A549 (cell line): ENCODE results near the gene SPC24.

ENCODE experiments used
- BHLHE40 ChIP-seq: IDR thresholded peaks from 2 replicates; pipeline ENCODE4 v1.6.1; 2012; ENCODE audit warnings: low read depth, low read length, inconsistent platforms
- EHMT2 ChIP-seq: fragments of 200-600 bp; sonication (generic); IDR thresholded peaks from 2 replicates; pipeline ENCODE4 v1.6.1; 2016; ENCODE audit warnings: antibody characterized with exemption, low read depth, mild to moderate bottlenecking, moderate library complexity
- EP300 ChIP-seq, 2 experiments: fragments of >200 bp; sonication (Bioruptor Twin); formaldehyde crosslinking; IDR thresholded peaks; 2 replicates in 1 of 2; 3 replicates in 1 of 2; pipeline ENCODE4 v1.6.1; 2016 to 2017
- RFX5 ChIP-seq: fragments of 450-650 bp; IDR thresholded peaks from 2 replicates; pipeline ENCODE4 v1.7.1; 2014; ENCODE audit warnings: antibody characterized with exemption, mild to moderate bottlenecking, moderate library complexity
- SMC3 ChIP-seq: fragments of >200 bp; sonication (Bioruptor Twin); formaldehyde crosslinking; IDR thresholded peaks from 3 replicates; pipeline ENCODE4 v1.6.1; 2018; ENCODE audit warnings: inconsistent platforms
- ZSCAN20 ChIP-seq: fragments of 250-450 bp; sonication (Bioruptor Pico); IDR thresholded peaks from 2 replicates; pipeline ENCODE4 v1.8.0; 2022; ENCODE audit warnings: mild to moderate bottlenecking, moderate library complexity
- TF ChIP-seq, protein P1 (sequence below): IDR thresholded peaks from 2 replicates; pipeline ENCODE4 v1.6.1; 2012
- TF ChIP-seq, protein P2 (sequence below): fragments of >200 bp; sonication (Bioruptor Twin); formaldehyde crosslinking; IDR thresholded peaks from 3 replicates; pipeline ENCODE4 v1.5.1; 2016
- TF ChIP-seq, protein P3 (sequence below): fragments of 450-650 bp; IDR thresholded peaks from 2 replicates; pipeline ENCODE4 v1.6.1; 2014; ENCODE audit warnings: antibody characterized with exemption
- TF ChIP-seq, protein P4 (sequence below): fragments of 150-350 bp; IDR thresholded peaks from 2 replicates; pipeline ENCODE4 v1.6.1; 2014; ENCODE audit warnings: low read depth, mild to moderate bottlenecking, low read length

DNA sequence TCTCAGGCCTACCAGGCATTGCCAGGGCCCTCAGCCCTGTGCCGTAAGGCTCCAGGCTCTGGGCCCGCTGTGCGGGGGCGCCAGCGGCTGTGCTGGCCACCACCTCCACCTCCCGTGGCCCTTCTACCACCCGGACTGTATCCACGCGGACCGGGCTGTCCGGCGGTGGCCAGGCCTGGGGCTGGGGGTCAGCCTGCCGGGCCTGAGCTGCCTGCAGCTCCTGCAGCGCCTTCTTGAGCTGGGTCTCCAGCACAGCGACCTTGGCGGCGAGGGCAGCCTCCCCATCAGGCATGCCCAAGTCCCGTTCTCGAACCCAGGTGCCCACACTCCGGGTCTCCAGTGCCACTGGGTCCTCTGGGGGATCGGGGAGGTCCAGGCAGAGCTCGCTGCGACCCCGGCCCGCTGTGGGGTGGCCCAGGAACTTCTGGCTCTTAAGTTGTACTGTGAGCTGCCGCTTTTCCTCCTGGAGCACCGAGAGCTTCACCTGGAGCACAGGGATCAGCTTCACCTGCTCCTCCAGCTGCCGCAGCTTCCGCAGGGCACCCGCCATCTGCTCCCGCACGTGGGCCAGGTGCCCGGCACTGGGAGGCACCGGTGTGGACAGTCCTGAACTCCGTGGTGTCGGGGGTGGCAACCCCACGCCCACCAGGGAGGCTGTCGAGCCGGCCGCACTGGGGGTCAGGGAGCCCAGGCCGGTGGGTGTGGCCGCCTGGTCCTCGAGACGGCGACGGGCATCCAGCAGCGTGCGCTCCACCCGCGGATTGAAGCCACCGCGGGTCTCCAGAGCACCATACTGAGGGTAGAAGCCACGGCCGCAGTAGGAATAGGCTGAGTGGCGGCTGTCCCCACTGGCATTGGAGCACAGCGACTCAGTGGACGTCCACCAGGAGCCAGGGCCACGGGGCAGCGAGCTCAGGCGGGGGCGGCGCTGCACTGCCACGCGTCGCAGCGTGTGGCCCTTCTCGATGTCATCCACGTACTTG, 37.7 kb upstream of the SPC24 start:
- no peak for TF ChIP-seq BHLHE40
- TF ChIP-seq, protein P1, sequence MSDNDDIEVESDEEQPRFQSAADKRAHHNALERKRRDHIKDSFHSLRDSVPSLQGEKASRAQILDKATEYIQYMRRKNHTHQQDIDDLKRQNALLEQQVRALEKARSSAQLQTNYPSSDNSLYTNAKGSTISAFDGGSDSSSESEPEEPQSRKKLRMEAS: no peak
- TF ChIP-seq, protein P2, sequence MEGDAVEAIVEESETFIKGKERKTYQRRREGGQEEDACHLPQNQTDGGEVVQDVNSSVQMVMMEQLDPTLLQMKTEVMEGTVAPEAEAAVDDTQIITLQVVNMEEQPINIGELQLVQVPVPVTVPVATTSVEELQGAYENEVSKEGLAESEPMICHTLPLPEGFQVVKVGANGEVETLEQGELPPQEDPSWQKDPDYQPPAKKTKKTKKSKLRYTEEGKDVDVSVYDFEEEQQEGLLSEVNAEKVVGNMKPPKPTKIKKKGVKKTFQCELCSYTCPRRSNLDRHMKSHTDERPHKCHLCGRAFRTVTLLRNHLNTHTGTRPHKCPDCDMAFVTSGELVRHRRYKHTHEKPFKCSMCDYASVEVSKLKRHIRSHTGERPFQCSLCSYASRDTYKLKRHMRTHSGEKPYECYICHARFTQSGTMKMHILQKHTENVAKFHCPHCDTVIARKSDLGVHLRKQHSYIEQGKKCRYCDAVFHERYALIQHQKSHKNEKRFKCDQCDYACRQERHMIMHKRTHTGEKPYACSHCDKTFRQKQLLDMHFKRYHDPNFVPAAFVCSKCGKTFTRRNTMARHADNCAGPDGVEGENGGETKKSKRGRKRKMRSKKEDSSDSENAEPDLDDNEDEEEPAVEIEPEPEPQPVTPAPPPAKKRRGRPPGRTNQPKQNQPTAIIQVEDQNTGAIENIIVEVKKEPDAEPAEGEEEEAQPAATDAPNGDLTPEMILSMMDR: no peak
- no peak for TF ChIP-seq EHMT2
- TF ChIP-seq EP300 (IDR thresholded peaks at IDR 0.05): no peak
- no peak for TF ChIP-seq SMC3
- no peak for TF ChIP-seq RFX5
- TF ChIP-seq, protein P3, sequence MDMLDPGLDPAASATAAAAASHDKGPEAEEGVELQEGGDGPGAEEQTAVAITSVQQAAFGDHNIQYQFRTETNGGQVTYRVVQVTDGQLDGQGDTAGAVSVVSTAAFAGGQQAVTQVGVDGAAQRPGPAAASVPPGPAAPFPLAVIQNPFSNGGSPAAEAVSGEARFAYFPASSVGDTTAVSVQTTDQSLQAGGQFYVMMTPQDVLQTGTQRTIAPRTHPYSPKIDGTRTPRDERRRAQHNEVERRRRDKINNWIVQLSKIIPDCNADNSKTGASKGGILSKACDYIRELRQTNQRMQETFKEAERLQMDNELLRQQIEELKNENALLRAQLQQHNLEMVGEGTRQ: no peak
- TF ChIP-seq, protein P4, sequence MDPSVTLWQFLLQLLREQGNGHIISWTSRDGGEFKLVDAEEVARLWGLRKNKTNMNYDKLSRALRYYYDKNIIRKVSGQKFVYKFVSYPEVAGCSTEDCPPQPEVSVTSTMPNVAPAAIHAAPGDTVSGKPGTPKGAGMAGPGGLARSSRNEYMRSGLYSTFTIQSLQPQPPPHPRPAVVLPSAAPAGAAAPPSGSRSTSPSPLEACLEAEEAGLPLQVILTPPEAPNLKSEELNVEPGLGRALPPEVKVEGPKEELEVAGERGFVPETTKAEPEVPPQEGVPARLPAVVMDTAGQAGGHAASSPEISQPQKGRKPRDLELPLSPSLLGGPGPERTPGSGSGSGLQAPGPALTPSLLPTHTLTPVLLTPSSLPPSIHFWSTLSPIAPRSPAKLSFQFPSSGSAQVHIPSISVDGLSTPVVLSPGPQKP: no peak
- no peak for TF ChIP-seq ZSCAN20 (CRISPR knock-in tag)
